ENCODE data around the gene LRPAP1. TPM values are rescaled to one million over a fixed set of nuclear protein-coding genes. Genes with fewer than 3 reads are reported as not detected.

LRPAP1 gene
- total RNA-seq, 3 donors from 2014 or later: 104 to 204 (median 111) TPM

- no peak for TF ChIP-seq POLR2A (IDR thresholded peaks at IDR 0.05)
- no peak for TF ChIP-seq CTCF (IDR thresholded peaks at IDR 0.05)
- no peak for TF ChIP-seq POLR2AphosphoS5 (IDR thresholded peaks at IDR 0.05)
- H3K4me3 ChIP-seq: no peak overlapping the region
- intact Hi-C loops (cut with DNase I; ENCODE audit: low total_unique reads): no loop called here
Observed at GRCh38 chr4:3524349-3524748, 7.9 kb downstream of the LRPAP1 start.

GRCh38 chr4:3523628-3524221 lies 8.5 kb downstream of the LRPAP1 start:
- peaks cover 13% of the 10 kb centered on the region for H3K36me3 ChIP-seq
- no peaks in the 10 kb centered on the region for H3K27me3 ChIP-seq
- no peak overlapping the region for H3K4me3 ChIP-seq
- no peak overlapping the region for H3K27ac ChIP-seq
- TF ChIP-seq CTCF (IDR thresholded peaks at IDR 0.05) (no peak), POLR2A (IDR thresholded peaks at IDR 0.05) (no peak), POLR2AphosphoS5 (IDR thresholded peaks at IDR 0.05) (no peak)
- H3K4me1 ChIP-seq: no peaks in the 10 kb centered on the region
- intact Hi-C loops (cut with DNase I; ENCODE audit: low total_unique reads): no loop called here
- no peaks in the 10 kb centered on the region for H3K9me3 ChIP-seq
- no peak for DNase-seq (ENCODE audit: low spot score in 2 of 2)

More at GRCh38 chr4:3524349-3524748, 7.9 kb downstream of the LRPAP1 start:
- Histone ChIP-seq H3K36me3 (peaks cover 7% of the 10 kb centered on the region), H3K27ac (no peak overlapping the region), H3K9me3 (no peaks in the 10 kb centered on the region), H3K27me3 (no peaks in the 10 kb centered on the region), H3K4me1 (no peaks in the 10 kb centered on the region)
- no peak for DNase-seq (ENCODE audit: low spot score in 2 of 2)

GRCh38 chr4:3523146-3523627 lies 9.0 kb downstream of the LRPAP1 start:
- no peak for TF ChIP-seq CTCF (IDR thresholded peaks at IDR 0.05)
- TF ChIP-seq POLR2A (IDR thresholded peaks at IDR 0.05): no peak
- no peak for TF ChIP-seq POLR2AphosphoS5 (IDR thresholded peaks at IDR 0.05)
- Histone ChIP-seq H3K4me3 (no peak overlapping the region), H3K9me3 (no peaks in the 10 kb centered on the region), H3K27ac (no peak overlapping the region), H3K4me1 (no peaks in the 10 kb centered on the region), H3K36me3 (peaks cover 14% of the 10 kb centered on the region), H3K27me3 (no peaks in the 10 kb centered on the region)
- intact Hi-C loops (cut with DNase I; ENCODE audit: low total_unique reads): no loop called here
- DNase-seq (ENCODE audit: low spot score in 2 of 2): no peak

- DNase-seq (ENCODE audit: low spot score in 2 of 2): no peak
- Histone ChIP-seq H3K27me3 (no peaks in the 10 kb centered on the region), H3K36me3 (peaks cover 19% of the 10 kb centered on the region), H3K27ac (no peak overlapping the region), H3K4me1 (no peaks in the 10 kb centered on the region), H3K4me3 (no peak overlapping the region), H3K9me3 (no peaks in the 10 kb centered on the region)
- intact Hi-C loops (cut with DNase I; ENCODE audit: low total_unique reads): no loop called here
- TF ChIP-seq POLR2A (IDR thresholded peaks at IDR 0.05) (no peak), POLR2AphosphoS5 (IDR thresholded peaks at IDR 0.05) (no peak), CTCF (IDR thresholded peaks at IDR 0.05) (no peak)
Observed at GRCh38 chr4:3522651-3523050, 9.6 kb downstream of the LRPAP1 start.

GRCh38 chr4:3522326-3522640 lies 9.9 kb downstream of the LRPAP1 start:
- Histone ChIP-seq H3K27me3 (no peaks in the 10 kb centered on the region), H3K27ac (no peak overlapping the region), H3K36me3 (peaks cover 23% of the 10 kb centered on the region), H3K4me3 (no peak overlapping the region), H3K9me3 (no peaks in the 10 kb centered on the region), H3K4me1 (no peaks in the 10 kb centered on the region)
- no peak for DNase-seq (ENCODE audit: low spot score in 2 of 2)
- intact Hi-C loops (cut with DNase I; ENCODE audit: low total_unique reads): no loop called here
- TF ChIP-seq POLR2A (IDR thresholded peaks at IDR 0.05) (no peak), CTCF (IDR thresholded peaks at IDR 0.05) (no peak), POLR2AphosphoS5 (IDR thresholded peaks at IDR 0.05) (no peak)
